GM19324 (cell line): ENCODE measurements around the gene TTC22.

ENCODE experiments used
- ATAC-seq: cut with Tn5 transposase; IDR thresholded peaks from one replicate; pipeline ENCODE4 v1.9.1; 2021; ENCODE audit warnings: mild to moderate bottlenecking, moderate library complexity; ENCODE audit not compliant: unreplicated experiment, low FRiP score

The TTC22 gene

GRCh38 chr1:54810153-54810942 is 9.2 kb upstream of the TTC22 start:
- peak; percentile 49 for ATAC-seq

GRCh38 chr1:54809496-54810074 is 8.5 kb upstream of the TTC22 start:
- no peak for ATAC-seq

GRCh38 chr1:54808443-54809207 is 7.5 kb upstream of the TTC22 start:
- no peak for ATAC-seq

- ATAC-seq: no peak
Observed at GRCh38 chr1:54807756-54808155, 6.6 kb upstream of the TTC22 start.

- no peak for ATAC-seq
Observed at GRCh38 chr1:54806931-54807611, 5.9 kb upstream of the TTC22 start.

GRCh38 chr1:54805981-54806381 is 4.9 kb upstream of the TTC22 start:
- no peak for ATAC-seq

- no peak for ATAC-seq
Observed at GRCh38 chr1:54805466-54805865, 4.3 kb upstream of the TTC22 start.

GRCh38 chr1:54804471-54805132 is 3.5 kb upstream of the TTC22 start:
- no peak for ATAC-seq

GRCh38 chr1:54803761-54804470 is 2.8 kb upstream of the TTC22 start:
- no peak for ATAC-seq

GRCh38 chr1:54800041-54800898 is 853 bp downstream of the TTC22 start:
- ATAC-seq: no peak

- ATAC-seq: no peak
Observed at GRCh38 chr1:54798769-54799641, 2.1 kb downstream of the TTC22 start.

GRCh38 chr1:54798206-54798605 is 2.9 kb downstream of the TTC22 start:
- no peak for ATAC-seq

GRCh38 chr1:54796902-54797301 is 4.2 kb downstream of the TTC22 start:
- ATAC-seq: no peak

GRCh38 chr1:54795841-54796468 is 5.2 kb downstream of the TTC22 start:
- no peak for ATAC-seq

- no peak for ATAC-seq
Observed at GRCh38 chr1:54795356-54795665, 5.8 kb downstream of the TTC22 start.

- ATAC-seq: no peak
Observed at GRCh38 chr1:54794451-54795355, 6.4 kb downstream of the TTC22 start.
